Measurements from ENCODE around the gene CHMP4A. TPM values are rescaled to one million over a fixed set of nuclear protein-coding genes. Genes with fewer than 3 reads are reported as not detected.

The CHMP4A gene
- total and polyA plus RNA-seq, 9 of the 15 experiments (the other 6 are each of a cell fraction or from before 2014, with no cell fraction given): 28.8 to 104 (median 52.7) TPM

DNA sequence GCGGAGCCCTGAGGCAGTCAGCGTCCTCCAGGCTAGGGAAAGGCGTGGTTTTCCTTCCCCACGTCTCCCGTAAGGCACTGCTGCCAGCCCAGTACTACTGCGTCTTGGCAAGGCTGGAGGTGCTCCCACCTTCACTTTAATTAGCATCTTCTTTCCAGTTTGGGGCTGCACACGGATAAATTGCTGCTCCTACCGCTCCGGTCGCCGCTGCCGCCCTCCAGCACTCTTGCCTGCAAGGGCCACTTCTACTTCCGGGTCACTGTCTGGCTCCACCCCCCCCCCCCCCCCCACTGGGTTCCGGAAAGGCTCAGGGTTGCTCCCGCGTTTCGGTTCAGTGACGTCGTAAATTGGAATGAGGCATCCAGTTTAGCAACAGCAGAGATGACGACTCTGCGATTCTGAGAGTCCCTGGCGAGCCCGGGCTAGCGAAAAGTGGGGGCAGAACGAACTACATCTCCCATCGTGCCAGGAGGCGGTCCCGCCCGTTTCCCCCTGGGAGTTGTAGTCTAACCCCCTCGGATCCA is 18.9 kb upstream of the CHMP4A start, which contains the start of gene NEDD8 (continued):
- TF ChIP-seq, protein P1, sequence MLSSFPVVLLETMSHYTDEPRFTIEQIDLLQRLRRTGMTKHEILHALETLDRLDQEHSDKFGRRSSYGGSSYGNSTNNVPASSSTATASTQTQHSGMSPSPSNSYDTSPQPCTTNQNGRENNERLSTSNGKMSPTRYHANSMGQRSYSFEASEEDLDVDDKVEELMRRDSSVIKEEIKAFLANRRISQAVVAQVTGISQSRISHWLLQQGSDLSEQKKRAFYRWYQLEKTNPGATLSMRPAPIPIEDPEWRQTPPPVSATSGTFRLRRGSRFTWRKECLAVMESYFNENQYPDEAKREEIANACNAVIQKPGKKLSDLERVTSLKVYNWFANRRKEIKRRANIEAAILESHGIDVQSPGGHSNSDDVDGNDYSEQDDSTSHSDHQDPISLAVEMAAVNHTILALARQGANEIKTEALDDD (IDR thresholded peaks at IDR 0.05): no peak
- no peak for TF ChIP-seq ZNF668 (CRISPR knock-in tag; IDR thresholded peaks at IDR 0.05)
- peak; percentile 95 for TF ChIP-seq NR2C2 (CRISPR knock-in tag; IDR thresholded peaks at IDR 0.05)
- peak; percentile 99 for TF ChIP-seq NR2C2 (tag; IDR thresholded peaks at IDR 0.05)
- no peak for TF ChIP-seq ZNF696 (CRISPR knock-in tag; conservative IDR thresholded peaks at IDR 0.05)
- TF ChIP-seq, protein P2, sequence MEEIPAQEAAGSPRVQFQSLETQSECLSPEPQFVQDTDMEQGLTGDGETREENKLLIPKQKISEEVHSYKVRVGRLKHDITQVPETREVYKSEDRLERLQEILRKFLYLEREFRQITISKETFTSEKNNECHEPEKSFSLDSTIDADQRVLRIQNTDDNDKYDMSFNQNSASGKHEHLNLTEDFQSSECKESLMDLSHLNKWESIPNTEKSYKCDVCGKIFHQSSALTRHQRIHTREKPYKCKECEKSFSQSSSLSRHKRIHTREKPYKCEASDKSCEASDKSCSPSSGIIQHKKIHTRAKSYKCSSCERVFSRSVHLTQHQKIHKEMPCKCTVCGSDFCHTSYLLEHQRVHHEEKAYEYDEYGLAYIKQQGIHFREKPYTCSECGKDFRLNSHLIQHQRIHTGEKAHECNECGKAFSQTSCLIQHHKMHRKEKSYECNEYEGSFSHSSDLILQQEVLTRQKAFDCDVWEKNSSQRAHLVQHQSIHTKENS (CRISPR knock-in tag; IDR thresholded peaks at IDR 0.05): no peak
- no peak for TF ChIP-seq GABPB2 (CRISPR knock-in tag; conservative IDR thresholded peaks at IDR 0.05)
- TF ChIP-seq ZNF274 (IDR thresholded peaks at IDR 0.05; ENCODE audit: borderline replicate concordance, low read depth, low read length): no peak
- TF ChIP-seq, protein P3, sequence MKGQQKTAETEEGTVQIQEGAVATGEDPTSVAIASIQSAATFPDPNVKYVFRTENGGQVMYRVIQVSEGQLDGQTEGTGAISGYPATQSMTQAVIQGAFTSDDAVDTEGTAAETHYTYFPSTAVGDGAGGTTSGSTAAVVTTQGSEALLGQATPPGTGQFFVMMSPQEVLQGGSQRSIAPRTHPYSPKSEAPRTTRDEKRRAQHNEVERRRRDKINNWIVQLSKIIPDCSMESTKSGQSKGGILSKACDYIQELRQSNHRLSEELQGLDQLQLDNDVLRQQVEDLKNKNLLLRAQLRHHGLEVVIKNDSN (CRISPR knock-in tag; IDR thresholded peaks at IDR 0.05): no peak
- TF ChIP-seq, protein P4, sequence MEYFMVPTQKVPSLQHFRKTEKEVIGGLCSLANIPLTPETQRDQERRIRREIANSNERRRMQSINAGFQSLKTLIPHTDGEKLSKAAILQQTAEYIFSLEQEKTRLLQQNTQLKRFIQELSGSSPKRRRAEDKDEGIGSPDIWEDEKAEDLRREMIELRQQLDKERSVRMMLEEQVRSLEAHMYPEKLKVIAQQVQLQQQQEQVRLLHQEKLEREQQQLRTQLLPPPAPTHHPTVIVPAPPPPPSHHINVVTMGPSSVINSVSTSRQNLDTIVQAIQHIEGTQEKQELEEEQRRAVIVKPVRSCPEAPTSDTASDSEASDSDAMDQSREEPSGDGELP (CRISPR knock-in tag; IDR thresholded peaks at IDR 0.05; ENCODE audit: borderline replicate concordance): no peak; the same call in 1 of the 2 replicates
- peak; percentile 32 for TF ChIP-seq RBBP5 (IDR thresholded peaks at IDR 0.05; ENCODE audit: borderline replicate concordance, insufficient read depth, low read length, poor library complexity, severe bottlenecking)
- no peak for TF ChIP-seq ZKSCAN3 (CRISPR knock-in tag; IDR thresholded peaks at IDR 0.05)
- peak; percentile 65; the same call in 1 of the 2 replicates for TF ChIP-seq ZNF766 (CRISPR knock-in tag; conservative IDR thresholded peaks at IDR 0.05)
- no peak for TF ChIP-seq FOXM1 (IDR thresholded peaks at IDR 0.05; ENCODE audit: low read depth)
- TF ChIP-seq FOXM1 (CRISPR knock-in tag; IDR thresholded peaks at IDR 0.05; ENCODE audit: low read depth): no peak
- TF ChIP-seq RBM17 (IDR thresholded peaks at IDR 0.05; ENCODE audit: borderline replicate concordance, low read depth, low read length): no peak
- no peak for TF ChIP-seq CSDE1 (IDR thresholded peaks at IDR 0.05)
- TF ChIP-seq, protein P5, sequence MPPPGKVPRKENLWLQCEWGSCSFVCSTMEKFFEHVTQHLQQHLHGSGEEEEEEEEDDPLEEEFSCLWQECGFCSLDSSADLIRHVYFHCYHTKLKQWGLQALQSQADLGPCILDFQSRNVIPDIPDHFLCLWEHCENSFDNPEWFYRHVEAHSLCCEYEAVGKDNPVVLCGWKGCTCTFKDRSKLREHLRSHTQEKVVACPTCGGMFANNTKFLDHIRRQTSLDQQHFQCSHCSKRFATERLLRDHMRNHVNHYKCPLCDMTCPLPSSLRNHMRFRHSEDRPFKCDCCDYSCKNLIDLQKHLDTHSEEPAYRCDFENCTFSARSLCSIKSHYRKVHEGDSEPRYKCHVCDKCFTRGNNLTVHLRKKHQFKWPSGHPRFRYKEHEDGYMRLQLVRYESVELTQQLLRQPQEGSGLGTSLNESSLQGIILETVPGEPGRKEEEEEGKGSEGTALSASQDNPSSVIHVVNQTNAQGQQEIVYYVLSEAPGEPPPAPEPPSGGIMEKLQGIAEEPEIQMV (tag; conservative IDR thresholded peaks at IDR 0.05; ENCODE audit: low read depth): no peak
- TF ChIP-seq, protein P6, sequence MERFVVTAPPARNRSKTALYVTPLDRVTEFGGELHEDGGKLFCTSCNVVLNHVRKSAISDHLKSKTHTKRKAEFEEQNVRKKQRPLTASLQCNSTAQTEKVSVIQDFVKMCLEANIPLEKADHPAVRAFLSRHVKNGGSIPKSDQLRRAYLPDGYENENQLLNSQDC (CRISPR knock-in tag; IDR thresholded peaks at IDR 0.05): no peak
- no peak for TF ChIP-seq THRAP3 (IDR thresholded peaks at IDR 0.05; ENCODE audit: borderline replicate concordance)
- no peak for TF ChIP-seq POLR2H (tag; IDR thresholded peaks at IDR 0.05; ENCODE audit: low read depth)
- no peak for TF ChIP-seq HNRNPLL (IDR thresholded peaks at IDR 0.05; ENCODE audit: low read depth, low read length, poor library complexity, severe bottlenecking)
- no peak for TF ChIP-seq TAL1 (IDR thresholded peaks at IDR 0.05)
- TF ChIP-seq GTF2F1 (IDR thresholded peaks at IDR 0.05; ENCODE audit: low read depth, low read length): no peak

All from K562 (cell line).